ENCODE measurements around the gene CCN5.

GRCh38 chr20:44701858-44702256 lies 13.3 kb upstream of the CCN5 start:
- TF ChIP-seq EZH2 (IDR thresholded peaks at IDR 0.05; ENCODE audit: insufficient read depth, poor library complexity, severe bottlenecking) (no peak), EZH2phosphoT487 (IDR thresholded peaks at IDR 0.05; ENCODE audit: insufficient read depth, low read depth) (no peak)
